H9 (cell line): ENCODE data around the gene MNAT1. TPM values are rescaled to one million over a fixed set of nuclear protein-coding genes. Genes with fewer than 3 reads are reported as not detected.

Experiments
- DNase-seq: peaks from one replicate; pipeline ENCODE4 v3.0.0-alpha.2; 2017
- H2AFZ ChIP-seq: one replicate; pipeline ENCODE4 v1.6.1; 2013; ENCODE audit warnings: mild to moderate bottlenecking, low read length, control low read depth, moderate library complexity
- H2AK5ac ChIP-seq: 2 replicates; pipeline ENCODE4 v1.6.1; 2013; ENCODE audit warnings: low read length, control low read depth, mixed read lengths; ENCODE audit not compliant: insufficient read length
- H2BK120ac ChIP-seq: one replicate; pipeline ENCODE4 v1.6.1; 2013; ENCODE audit warnings: low read depth, mild to moderate bottlenecking, low read length, control low read depth, inconsistent platforms; ENCODE audit not compliant: poor library complexity, severe bottlenecking
- H2BK12ac ChIP-seq: 2 replicates; pipeline ENCODE4 v1.6.1; 2013; ENCODE audit warnings: low read length, control low read depth, mixed read lengths, low read depth; ENCODE audit not compliant: insufficient read length
- H2BK15ac ChIP-seq: 2 replicates; pipeline ENCODE4 v1.6.1; 2013; ENCODE audit warnings: low read depth, low read length, control low read depth
- H2BK20ac ChIP-seq: one replicate; pipeline ENCODE4 v1.6.1; 2013; ENCODE audit warnings: low read depth, mild to moderate bottlenecking, low read length, control low read depth, inconsistent platforms; ENCODE audit not compliant: poor library complexity, severe bottlenecking
- H2BK5ac ChIP-seq: 2 replicates; pipeline ENCODE4 v1.6.1; 2013; ENCODE audit warnings: low read length, control low read depth, mixed read lengths; ENCODE audit not compliant: insufficient read length
- H3K14ac ChIP-seq: 2 replicates; pipeline ENCODE4 v1.6.1; 2013; ENCODE audit warnings: low read length, control low read depth; ENCODE audit not compliant: insufficient read depth
- H3K18ac ChIP-seq: 2 replicates; pipeline ENCODE4 v1.6.1; 2013; ENCODE audit warnings: low read depth, mild to moderate bottlenecking, mixed read lengths, low read length, control low read depth; ENCODE audit not compliant: insufficient read length
- H3K23ac ChIP-seq: 2 replicates; pipeline ENCODE4 v1.6.1; 2013; ENCODE audit warnings: low read length, control low read depth, mixed read lengths, low read depth; ENCODE audit not compliant: insufficient read length
- H3K23me2 ChIP-seq: 2 replicates; pipeline ENCODE4 v1.6.1; 2013; ENCODE audit warnings: low read depth, mild to moderate bottlenecking, mixed read lengths, low read length, control low read depth; ENCODE audit not compliant: insufficient read length, poor library complexity, severe bottlenecking
- H3K27ac ChIP-seq: 2 replicates; pipeline ENCODE4 v1.5.1; 2013; ENCODE audit warnings: low read length, control low read depth, mixed read lengths, low read depth; ENCODE audit not compliant: insufficient read length
- H3K27me3 ChIP-seq: 2 replicates; pipeline ENCODE4 v1.6.1; 2013; ENCODE audit warnings: low read length, control low read depth, inconsistent platforms; ENCODE audit not compliant: insufficient read depth
- H3K4ac ChIP-seq: 2 replicates; pipeline ENCODE4 v1.6.1; 2013; ENCODE audit warnings: low read depth, mild to moderate bottlenecking, control low read depth, inconsistent platforms, low read length, moderate library complexity
- H3K4me1 ChIP-seq: 2 replicates; pipeline ENCODE4 v1.6.1; 2013; ENCODE audit warnings: low read length, control low read depth, inconsistent platforms; ENCODE audit not compliant: insufficient read depth
- H3K4me2 ChIP-seq: 2 replicates; pipeline ENCODE4 v1.6.1; 2013; ENCODE audit warnings: low read length, control low read depth, mixed read lengths; ENCODE audit not compliant: insufficient read length, insufficient read depth
- H3K56ac ChIP-seq: 2 replicates; pipeline ENCODE4 v1.6.1; 2013; ENCODE audit warnings: low read depth, mild to moderate bottlenecking, mixed read lengths, low read length, control low read depth; ENCODE audit not compliant: insufficient read length
- H3K79me1 ChIP-seq: 2 replicates; pipeline ENCODE4 v1.6.1; 2013; ENCODE audit warnings: low read depth, mild to moderate bottlenecking, moderate library complexity, low read length, control low read depth, inconsistent platforms; ENCODE audit not compliant: insufficient read depth, poor library complexity, severe bottlenecking
- H3K79me2 ChIP-seq: 2 replicates; pipeline ENCODE4 v1.6.1; 2013; ENCODE audit warnings: low read length, control low read depth, inconsistent platforms; ENCODE audit not compliant: insufficient read depth
- H3K9ac ChIP-seq: 2 replicates; pipeline ENCODE4 v1.6.1; 2013; ENCODE audit warnings: low read length, control low read depth, mixed read lengths; ENCODE audit not compliant: insufficient read length; ENCODE audit errors: extremely low read depth
- H3K9me3 ChIP-seq: one replicate; pipeline ENCODE4 v1.6.1; 2013; ENCODE audit warnings: low read depth, low read length, inconsistent platforms; ENCODE audit not compliant: control insufficient read depth
- H3T11ph ChIP-seq: one replicate; pipeline ENCODE4 v1.6.1; 2013; ENCODE audit warnings: mild to moderate bottlenecking, low read length, control low read depth, inconsistent platforms
- H4K20me1 ChIP-seq: one replicate; pipeline ENCODE4 v1.6.1; 2013; ENCODE audit not compliant: control insufficient read depth, insufficient read length, insufficient read depth
- H4K5ac ChIP-seq: 2 replicates; pipeline ENCODE4 v1.6.1; 2013; ENCODE audit warnings: low read depth, mild to moderate bottlenecking, mixed read lengths, low read length, control low read depth; ENCODE audit not compliant: insufficient read length
- H4K8ac ChIP-seq: replicated peaks from 2 replicates; pipeline ENCODE4 v1.6.1; 2013; ENCODE audit warnings: low read length, control low read depth, mixed read lengths, low read depth; ENCODE audit not compliant: insufficient read length
- H4K91ac ChIP-seq: 2 replicates; pipeline ENCODE4 v1.6.1; 2013; ENCODE audit warnings: low read depth, mild to moderate bottlenecking, moderate library complexity, mixed read lengths, low read length, control low read depth; ENCODE audit not compliant: insufficient read length
- H3K27ac Mint-ChIP-seq, 3 experiments: 2 replicates in 2 of 3; 3 replicates in 1 of 3; pipeline ENCODE4 v1.8.0; 2020 to 2021; ENCODE audit warnings: mixed read lengths in 3 of 3, mild to moderate bottlenecking in 1 of 3, moderate library complexity in 1 of 3
- H3K27me3 Mint-ChIP-seq: 2 replicates; pipeline ENCODE4 v1.8.0; 2021; ENCODE audit warnings: low read depth, mild to moderate bottlenecking, moderate library complexity, mixed read lengths
- H3K36me3 Mint-ChIP-seq, 3 experiments: 2 replicates in 2 of 3; 3 replicates in 1 of 3; pipeline ENCODE4 v1.8.0; 2020 to 2021; ENCODE audit warnings: low read depth in 3 of 3, mixed read lengths in 3 of 3; ENCODE audit not compliant: insufficient read depth in 1 of 3
- H3K4me1 Mint-ChIP-seq, 2 experiments: 2 replicates each; pipeline ENCODE4 v1.8.0; 2020; ENCODE audit warnings: mixed read lengths in 2 of 2
- H3K4me3 Mint-ChIP-seq, 2 experiments: 2 replicates in 1 of 2; 3 replicates in 1 of 2; pipeline ENCODE4 v1.8.0; 2020 to 2021; ENCODE audit warnings: mild to moderate bottlenecking in 2 of 2, mixed read lengths in 2 of 2, moderate library complexity in 1 of 2
- H3K9me3 Mint-ChIP-seq, 2 experiments: 2 replicates in 1 of 2; 3 replicates in 1 of 2; pipeline ENCODE4 v1.8.0; 2020; ENCODE audit warnings: mild to moderate bottlenecking in 2 of 2, mixed read lengths in 2 of 2, moderate library complexity in 1 of 2
- CTCF ChIP-seq: fragments of 200-600 bp; sonication (generic); conservative IDR thresholded peaks from 3 replicates; pipeline ENCODE4 v1.8.0; 2021; ENCODE audit warnings: antibody characterized with exemption, mild to moderate bottlenecking
- WGBS: extraction: QIAGEN DNeasy Blood & Tissue Kit; methylation state at CpG from one replicate; pipeline ENCODE4 v1.1.7; 2013; ENCODE audit warnings: missing lambda C conversion rate, low lambda C conversion rate, mixed read lengths; ENCODE audit not compliant: insufficient read length; ENCODE audit errors: extremely low coverage; 5-methylcytosine and 5-hydroxymethylcytosine counted together
- total RNA-seq: library from RNA; stranded (reverse); gene quantifications from 2 replicates; pipeline ENCODE4 v1.2.1, GENCODE V29; 2021

MNAT1 gene
- total RNA-seq, 1 experiment from 2014 or later: 43.1 TPM

- H3K18ac ChIP-seq: no peak overlapping the region
- H3K27ac ChIP-seq: no peak overlapping the region
- H3K79me1 ChIP-seq: no peaks in the 10 kb centered on the region
- TF ChIP-seq CTCF: no peak
- H3K56ac ChIP-seq: no peak overlapping the region
- no CpG with 5 or more reads among the region's 1 CpG for WGBS
- no peak overlapping the region for H2BK12ac ChIP-seq
- H3K27me3 ChIP-seq: no peaks in the 10 kb centered on the region
- H3K4me3 Mint-ChIP-seq: no peak overlapping the region
- no peaks in the 10 kb centered on the region for H3K79me2 ChIP-seq
- no peak overlapping the region for H3K14ac ChIP-seq
- no peak overlapping the region for H3K23ac ChIP-seq
- H2AK5ac ChIP-seq: no peak overlapping the region
- H3T11ph ChIP-seq: no peak overlapping the region
- H3K23me2 ChIP-seq: no peaks in the 10 kb centered on the region
- H4K8ac ChIP-seq: no peak overlapping the region
- no peaks in the 10 kb centered on the region for H3K4me1 Mint-ChIP-seq
- H3K27ac Mint-ChIP-seq: no peak overlapping the region
- H3K27me3 Mint-ChIP-seq: no peaks in the 10 kb centered on the region
- no peak overlapping the region for H2BK5ac ChIP-seq
- no peak overlapping the region for H2BK120ac ChIP-seq
- H3K36me3 Mint-ChIP-seq: peaks cover 29 to 33% (median 30%) of the 10 kb centered on the region in 3 experiments
- no peak for DNase-seq
- no peak overlapping the region for H3K4ac ChIP-seq
- H4K5ac ChIP-seq: no peak overlapping the region
- no peaks in the 10 kb centered on the region for H4K20me1 ChIP-seq
- H3K4me1 ChIP-seq: no peaks in the 10 kb centered on the region
- H4K91ac ChIP-seq: no peak overlapping the region
- H2BK20ac ChIP-seq: no peak overlapping the region
- H2AFZ ChIP-seq: no peak overlapping the region
- H3K4me2 ChIP-seq: no peak overlapping the region
- H3K9me3 ChIP-seq: no peaks in the 10 kb centered on the region
- H3K9me3 Mint-ChIP-seq: peaks cover 17 to 24% of the 10 kb centered on the region in 2 experiments
- no peak overlapping the region for H3K9ac ChIP-seq
- no peak overlapping the region for H2BK15ac ChIP-seq
Measured at GRCh38 chr14:60845523-60845922, 111.0 kb downstream of the MNAT1 start.
